NCI-H748 (cell line): Measurements from ENCODE around the gene VAT1L.
A peak's percentile ranks its signal among the peaks of the same experiment; 100 is the strongest.
"Not testable (repeated sequence)": the region's sequence is repeated elsewhere in the genome, so short reads cannot be mapped to it uniquely, and the experiment has no call there.

Source experiments
- DNase-seq: peaks from one replicate; lab custom pipeline; 2025; ENCODE audit not compliant: unreplicated experiment; lab: John Stamatoyannopoulos, UW

VAT1L gene

GRCh38 chr16:77987810-77988209 lies 199.4 kb downstream of the VAT1L start:
- peak; percentile 83 for DNase-seq

GRCh38 chr16:77989846-77990245 lies 201.5 kb downstream of the VAT1L start:
- DNase-seq, result no peak

GRCh38 chr16:77991701-77992100 lies 203.3 kb downstream of the VAT1L start:
- DNase-seq, result peak; percentile 88

GRCh38 chr16:77992381-77992780 lies 204.0 kb downstream of the VAT1L start:
- not testable (repeated sequence) for DNase-seq

GRCh38 chr16:77993111-77993985 lies 205.0 kb downstream of the VAT1L start:
- DNase-seq, result no peak

- no peak for DNase-seq
These were observed 207.6 kb downstream of the VAT1L start for GRCh38 chr16:77995843-77996455.

GRCh38 chr16:77998350-77999023 lies 210.1 kb downstream of the VAT1L start:
- no peak for DNase-seq

GRCh38 chr16:78001451-78002025 lies 213.2 kb downstream of the VAT1L start:
- DNase-seq, result no peak

GRCh38 chr16:78002915-78003538 lies 214.7 kb downstream of the VAT1L start:
- DNase-seq, result peak; percentile 95

- DNase-seq, result no peak
These were observed 216.2 kb downstream of the VAT1L start for GRCh38 chr16:78004517-78004916.

GRCh38 chr16:78005881-78006280 lies 217.5 kb downstream of the VAT1L start:
- DNase-seq, result peak; percentile 55

- no peak for DNase-seq
These were observed 218.8 kb downstream of the VAT1L start for GRCh38 chr16:78007121-78007520.

- no peak for DNase-seq
These were observed 234.1 kb downstream of the VAT1L start, which contains the start of gene CLEC3A for GRCh38 chr16:78022347-78023060. CLEC3A (plus strand) TSS chr16:78022548; CDS start chr16:78022627, 79 bp downstream.

GRCh38 chr16:78024159-78024558 lies 235.8 kb downstream of the VAT1L start:
- DNase-seq, result no peak

- no peak for DNase-seq
These were observed 237.3 kb downstream of the VAT1L start for GRCh38 chr16:78025631-78026030.

- no peak for DNase-seq
These were observed 239.7 kb downstream of the VAT1L start for GRCh38 chr16:78028018-78028417.
